ENCODE results near the gene CTRB2.
A peak's percentile ranks its signal among the peaks of the same experiment; 100 is the strongest.
"Not testable (repeated sequence)": the region's sequence is repeated elsewhere in the genome, so short reads cannot be mapped to it uniquely, and the experiment has no call there.

Gene CTRB2

DNA sequence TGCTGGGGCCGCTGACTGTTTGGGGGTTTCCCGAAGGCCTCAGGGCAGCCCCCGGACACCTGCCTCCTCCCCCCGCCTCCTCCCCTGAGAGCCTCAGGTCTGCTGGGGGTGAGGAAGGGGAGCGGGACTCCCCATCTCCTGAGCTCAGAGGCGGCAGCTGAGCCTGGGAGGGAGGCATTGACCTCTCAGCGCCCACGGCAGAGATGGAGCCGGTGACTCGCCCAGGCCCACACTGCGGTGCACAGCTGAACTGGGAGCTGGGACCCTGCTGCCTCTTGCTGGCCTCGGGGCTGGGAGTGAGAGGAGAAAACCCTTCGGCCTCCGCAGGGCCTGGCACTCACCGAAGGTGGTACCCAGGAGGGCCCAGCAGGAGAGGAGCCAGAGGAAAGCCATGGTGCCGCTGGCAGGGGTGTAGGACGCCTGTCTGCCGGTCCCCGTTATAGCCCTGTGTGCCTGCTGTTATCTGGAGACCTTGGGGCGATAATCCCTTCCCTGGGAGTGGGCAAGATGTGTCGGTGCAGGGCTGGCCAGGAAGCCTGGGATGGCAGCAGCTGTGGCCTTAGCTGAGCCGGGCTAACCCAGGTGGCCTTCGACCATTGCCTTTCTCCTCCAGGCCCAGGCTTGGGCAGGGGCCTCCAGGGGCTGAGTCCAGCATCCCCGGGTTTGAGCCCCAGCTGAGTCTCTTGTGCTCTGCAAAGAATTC, at the start of gene CTRB2:
TSS of gene CTRB2 (minus strand) at position 413 of the 703 bp plus-strand sequence. CDS start at position 393, 20 bp downstream.
- DNase-seq: no peak

- no peak for DNase-seq
Observed at GRCh38 chr16:75256059-75256571, 49.2 kb upstream of the CTRB2 start.

- no peak for DNase-seq
Observed at GRCh38 chr16:75254359-75254837, 47.4 kb upstream of the CTRB2 start.

- DNase-seq: no peak
Observed at GRCh38 chr16:75252946-75253911, 46.3 kb upstream of the CTRB2 start.

DNA sequence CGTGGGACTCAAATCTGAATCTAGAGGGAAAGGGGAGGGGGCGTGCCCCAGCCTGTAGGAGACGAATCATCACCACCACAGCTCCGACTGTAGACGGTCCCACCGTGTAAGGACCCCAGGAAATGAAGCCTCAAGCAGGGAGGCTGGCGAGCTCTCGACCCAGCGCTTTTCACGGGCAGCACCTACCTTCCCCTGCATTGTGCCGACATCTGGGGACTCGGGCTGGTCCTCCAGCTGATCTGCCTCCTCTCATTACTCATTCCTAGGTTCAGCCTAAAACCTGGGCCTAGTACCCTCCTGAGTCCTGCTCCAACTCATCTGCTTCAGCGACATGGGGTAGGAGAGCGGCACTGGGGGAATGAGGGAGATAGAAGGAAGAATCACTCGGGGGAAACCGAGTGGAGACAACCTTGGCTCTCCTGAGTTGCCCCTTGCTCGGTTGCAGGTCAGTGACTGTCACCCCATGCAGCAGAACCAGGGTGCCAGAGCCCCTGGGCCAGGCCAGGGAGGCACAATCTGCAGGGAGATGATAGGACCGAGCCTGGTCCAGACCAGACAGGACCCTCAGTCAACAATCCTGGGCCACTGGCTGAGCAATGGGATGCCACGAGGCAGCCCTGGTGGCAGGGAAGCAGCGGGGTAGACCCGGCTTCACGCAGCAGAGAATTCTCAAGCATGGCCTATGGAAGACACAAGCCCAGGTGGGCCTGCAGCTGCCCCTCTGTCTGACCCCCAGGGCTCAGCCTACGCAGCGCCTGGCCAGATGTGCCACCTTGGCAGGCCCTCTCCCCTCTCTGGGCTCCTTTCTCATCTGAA, 45.3 kb upstream of the CTRB2 start:
- DNase-seq: no peak

- peak; percentile 73 for DNase-seq
Observed at GRCh38 chr16:75251280-75252048, 44.5 kb upstream of the CTRB2 start, which contains the start of gene BCAR1. Gene BCAR1 (minus strand): TSS chr16:75251624. CDS start chr16:75251482, 142 bp downstream.

- DNase-seq: no peak
Observed at GRCh38 chr16:75250809-75251279, 43.9 kb upstream of the CTRB2 start.

DNA sequence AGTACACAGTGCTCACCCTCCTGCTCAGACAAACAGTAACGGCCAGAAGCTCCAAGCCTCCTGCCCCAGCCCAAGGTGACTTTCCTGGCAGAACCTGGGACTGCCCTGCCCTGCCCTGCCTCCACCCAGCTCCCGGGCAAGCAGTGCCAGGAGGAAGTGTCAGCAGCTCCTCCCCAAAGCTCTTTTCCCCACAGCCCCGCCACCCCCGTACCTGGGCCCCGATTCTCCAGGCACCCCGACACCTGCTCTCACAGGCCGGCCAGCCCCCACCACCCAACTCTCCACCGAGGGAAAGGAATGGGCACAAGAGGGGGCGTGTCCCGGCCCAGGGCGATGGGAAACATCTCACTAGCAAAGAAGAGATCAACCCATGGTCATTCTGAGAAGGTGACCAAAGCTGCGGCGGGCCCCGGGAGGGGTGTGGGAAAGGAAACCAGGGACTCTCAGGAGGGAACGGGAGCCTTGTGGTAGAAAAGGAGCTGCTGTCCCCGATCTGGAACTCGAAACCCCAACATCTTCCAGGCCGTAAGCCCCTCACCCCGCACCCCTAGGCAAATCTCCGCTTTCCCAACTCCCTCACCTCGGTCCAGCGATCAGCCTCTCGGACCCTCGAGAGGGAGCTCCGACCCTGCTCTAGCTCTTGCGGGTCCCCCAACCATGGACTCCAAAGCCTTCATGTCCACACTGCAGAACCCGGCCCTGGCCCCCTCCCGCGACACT, 43.3 kb upstream of the CTRB2 start:
- no peak for DNase-seq

DNA sequence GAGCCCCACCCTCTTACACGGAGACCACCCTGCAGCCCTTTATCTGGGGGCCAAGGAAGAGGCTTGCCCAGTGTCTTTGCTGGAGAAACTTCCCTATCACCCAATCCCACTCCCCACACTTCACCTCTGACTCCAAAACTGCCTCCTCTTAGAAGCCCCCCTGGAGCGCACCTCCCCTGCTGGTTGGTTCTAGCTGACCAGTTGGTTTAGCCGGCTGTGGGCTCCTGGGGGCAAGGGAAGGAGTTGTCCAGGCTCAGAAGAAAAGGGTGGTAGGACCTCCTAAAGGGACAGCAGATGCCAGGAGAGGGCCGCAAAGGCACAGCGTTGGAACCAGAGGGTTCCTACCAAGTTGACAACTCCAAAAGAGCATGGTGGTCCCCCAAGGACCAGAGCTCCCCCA, 42.5 kb upstream of the CTRB2 start:
- DNase-seq: no peak

DNA sequence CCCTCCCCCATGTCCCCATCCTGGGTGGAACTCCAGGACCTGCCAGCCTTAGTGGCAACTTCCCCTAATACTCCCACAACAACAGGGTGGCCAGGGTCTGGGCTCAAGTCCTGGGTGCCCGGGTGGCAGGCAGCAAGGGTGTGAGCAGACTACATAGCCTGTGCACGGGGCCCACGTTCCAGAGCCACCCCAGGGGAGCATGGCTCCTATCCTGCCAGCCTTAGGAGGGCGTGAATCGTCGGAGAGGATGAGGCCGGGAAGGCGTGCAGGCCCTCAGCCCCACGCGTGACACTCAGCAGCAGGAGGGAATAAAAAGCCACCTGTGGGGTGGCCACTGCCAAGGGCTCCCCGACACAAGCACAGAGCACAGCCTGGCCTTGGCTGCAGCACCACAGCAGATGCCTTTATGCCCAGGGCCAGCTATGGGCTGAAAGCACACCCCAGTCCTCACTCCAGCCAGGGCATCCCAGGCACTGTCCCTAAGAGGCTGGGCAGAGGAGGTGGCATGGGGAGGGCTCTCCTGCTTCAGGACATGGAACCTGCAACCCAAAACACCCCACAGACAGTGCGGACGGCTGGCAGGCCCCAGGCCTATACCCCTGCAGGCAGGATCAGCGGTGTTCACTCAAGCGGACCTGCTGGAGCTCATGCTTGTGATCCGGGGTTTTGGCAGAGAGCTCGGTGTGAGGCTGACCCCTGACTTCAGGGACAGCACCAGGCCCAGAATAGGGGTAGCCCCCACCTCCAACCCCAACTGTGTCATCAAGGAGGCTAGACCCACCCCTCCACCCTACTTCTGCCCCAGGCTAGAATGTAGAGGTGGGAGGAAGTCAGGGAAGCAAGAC, 41.8 kb upstream of the CTRB2 start:
- no peak for DNase-seq

- no peak for DNase-seq
Observed at GRCh38 chr16:75248142-75248535, 41.2 kb upstream of the CTRB2 start.

DNA sequence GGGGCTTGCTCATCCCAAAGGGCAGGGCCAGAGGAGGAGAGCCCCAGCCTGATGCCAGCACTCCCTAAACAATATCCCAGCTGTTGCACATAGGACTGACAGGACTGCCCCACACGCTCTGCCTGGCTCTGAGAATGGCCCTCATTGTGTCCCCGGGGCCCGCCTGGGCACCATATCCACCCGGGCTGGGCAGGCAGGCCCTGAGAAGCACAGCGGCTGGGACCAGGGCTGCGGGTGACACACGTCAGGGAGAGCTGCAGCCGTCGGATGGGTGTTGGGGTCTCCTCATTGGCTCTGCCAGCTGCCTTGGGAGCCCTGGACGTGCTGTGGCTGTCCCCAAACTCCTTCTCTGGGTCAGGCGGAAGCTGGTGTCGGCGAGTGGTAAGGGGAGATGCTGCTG, 40.3 kb upstream of the CTRB2 start:
- DNase-seq: no peak

GRCh38 chr16:75246504-75247205, 39.7 kb upstream of the CTRB2 start:
- no peak for DNase-seq

DNA sequence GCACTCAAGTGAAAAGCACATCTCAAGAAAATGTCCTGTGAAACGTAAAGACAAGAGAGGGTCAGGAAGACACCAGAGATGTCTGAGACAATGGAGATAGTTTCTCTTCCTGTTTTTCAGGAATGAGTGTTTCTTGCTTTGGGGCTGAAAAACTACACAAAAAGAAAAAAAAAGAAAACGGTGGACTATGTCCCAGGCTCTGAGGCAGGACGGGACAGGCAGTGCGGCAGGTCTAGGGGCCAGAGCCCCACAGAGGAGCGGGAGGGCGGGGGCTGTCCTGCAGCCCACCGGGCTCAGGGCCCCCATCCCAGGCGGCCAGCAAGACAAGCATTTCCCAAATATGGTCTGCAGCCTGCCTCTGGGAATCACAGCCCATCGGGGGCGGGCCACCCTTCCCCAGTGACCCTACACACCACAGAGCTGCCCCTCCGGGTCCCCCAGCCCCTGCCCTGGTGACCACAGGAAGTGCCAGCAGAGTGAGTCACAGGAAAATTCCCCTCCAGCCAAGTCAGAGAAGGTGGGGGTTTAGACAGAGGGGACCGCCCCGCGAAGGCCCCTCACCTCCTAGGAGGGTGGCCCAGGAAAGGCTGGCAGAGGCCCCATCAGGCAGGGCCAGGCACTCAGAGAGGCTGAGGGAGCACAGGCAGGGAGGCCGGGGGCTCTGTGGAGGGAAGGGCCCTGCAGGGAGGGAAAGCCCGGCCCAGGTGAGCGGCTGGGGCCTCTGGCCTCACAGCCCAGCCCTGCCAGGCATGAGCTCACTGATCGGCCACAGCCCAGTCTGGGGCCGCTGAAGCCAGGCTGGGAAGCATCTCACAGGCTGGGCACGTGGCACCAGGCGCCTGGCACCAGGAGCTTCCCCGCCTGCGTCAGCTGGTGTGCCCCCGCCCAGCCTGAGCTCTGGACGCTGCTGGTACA, 38.1 kb upstream of the CTRB2 start:
- DNase-seq: no peak

DNA sequence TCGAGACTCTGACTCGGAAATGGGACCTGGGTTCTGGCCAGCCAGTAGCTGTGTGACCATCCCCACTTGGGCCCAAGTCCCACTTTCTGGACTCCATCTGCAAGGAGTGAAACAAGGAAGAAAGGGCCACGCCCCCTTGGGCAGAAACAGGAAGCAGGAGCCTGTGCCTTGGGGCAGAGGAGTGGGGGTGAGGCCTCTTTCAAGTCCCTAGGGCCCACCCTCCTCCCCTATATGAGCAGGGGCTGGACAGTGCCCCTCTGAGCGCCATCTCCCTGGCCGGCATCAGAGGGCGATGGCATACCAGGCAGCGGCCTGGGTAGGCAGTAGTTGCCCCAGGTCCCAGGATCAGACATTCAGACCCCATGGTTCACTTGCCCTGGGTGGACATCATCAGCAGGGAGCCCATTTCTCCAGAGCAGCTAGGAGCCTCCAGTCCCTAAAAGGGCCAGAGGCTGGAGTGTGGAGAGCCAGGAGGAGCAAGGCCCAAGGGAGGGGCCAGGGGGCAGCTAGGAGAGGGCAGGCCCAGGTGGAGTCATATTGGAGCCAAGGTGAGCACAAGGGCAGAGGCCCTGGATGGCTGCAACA, 37.4 kb upstream of the CTRB2 start:
- DNase-seq: no peak

DNA sequence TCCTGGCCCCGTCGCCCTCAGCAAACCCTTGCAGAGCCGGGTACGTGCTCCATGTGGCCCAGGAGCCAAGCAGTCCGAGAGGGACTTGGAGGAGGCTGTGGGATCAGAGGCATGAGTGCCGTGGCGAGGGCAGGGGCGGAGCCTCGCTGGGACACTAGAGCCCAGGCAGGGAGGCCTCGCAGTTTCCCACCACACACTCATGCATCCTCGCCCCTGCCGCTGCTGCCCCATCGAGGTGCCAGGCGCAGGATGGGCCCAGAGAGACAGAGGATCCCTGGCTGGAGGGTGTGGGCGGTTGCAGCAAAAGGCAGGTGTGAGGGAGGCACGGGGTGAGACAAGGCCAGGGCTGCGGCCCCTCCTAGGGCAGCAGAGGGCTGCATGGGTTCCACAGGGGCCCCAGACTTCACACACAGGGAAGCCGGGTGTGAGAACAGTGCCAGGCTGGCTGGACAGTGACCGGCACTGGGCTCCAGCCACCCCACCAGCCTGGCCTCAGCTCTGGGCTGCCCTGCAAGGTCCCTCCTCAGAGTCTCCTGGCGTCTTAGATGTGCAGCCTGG, 36.8 kb upstream of the CTRB2 start:
- DNase-seq: no peak

GRCh38 chr16:75242436-75243078, 35.6 kb upstream of the CTRB2 start:
- DNase-seq: not testable (repeated sequence)

All from DMS153 (cell line).